IMR-90 (cell line): ENCODE data around the gene PKHD1. TPM values are rescaled to one million over a fixed set of nuclear protein-coding genes. Genes with fewer than 3 reads are reported as not detected.

Experiments
- ATAC-seq: fragments of 200-7000 bp; cut with Tn5 transposase; 2 replicates; pipeline ENCODE4 v1.9.1; 2020; ENCODE audit warnings: low read depth, mild to moderate bottlenecking, moderate library complexity
- BruUV-seq: library from RNA; stranded (reverse); fragments of 400-500 nt; replicated peaks from 2 replicates; lab custom pipeline; 2021; lab: Mats Ljungman, UMichigan
- CTCF ChIA-PET: fragments of 300-600 bp; formaldehyde crosslinking; extraction: SDS; loops from one replicate; lab custom pipeline; 2021; ENCODE audit warnings: antibody characterized with exemption; lab: Yijun Ruan, JAX
- POLR2A ChIA-PET: fragments of 300-600 bp; sonication (Branson Sonifier 250); formaldehyde crosslinking; loops from one replicate; lab custom pipeline; 2022; ENCODE audit warnings: antibody characterized with exemption; ENCODE audit not compliant: unreplicated experiment; lab: Charles Lee
- DNase-seq: peaks from one replicate; pipeline ENCODE4 v3.0.0; 2013
- H2AFZ ChIP-seq: replicated peaks from 2 replicates; pipeline ENCODE3; 2013; ENCODE audit warnings: low read length, mild to moderate bottlenecking; ENCODE audit not compliant: poor library complexity
- H2AK5ac ChIP-seq: 2 replicates; pipeline ENCODE4 v1.6.1; 2013; ENCODE audit warnings: low read depth, low read length, inconsistent platforms
- H2AK9ac ChIP-seq: replicated peaks from 2 replicates; pipeline ENCODE3; 2013; ENCODE audit warnings: mild to moderate bottlenecking, low read depth, low read length, moderate library complexity; ENCODE audit not compliant: poor library complexity
- H2BK120ac ChIP-seq: 2 replicates; pipeline ENCODE4 v1.6.1; 2013; ENCODE audit warnings: low read depth, low read length, inconsistent platforms
- H2BK15ac ChIP-seq: 3 replicates; pipeline ENCODE4 v1.6.1; 2013; ENCODE audit warnings: low read depth, low read length, inconsistent platforms
- H2BK20ac ChIP-seq: 2 replicates; pipeline ENCODE4 v1.6.1; 2013; ENCODE audit warnings: low read depth, mild to moderate bottlenecking, inconsistent platforms, low read length, moderate library complexity
- H2BK5ac ChIP-seq: 2 replicates; pipeline ENCODE4 v1.6.1; 2013; ENCODE audit warnings: mild to moderate bottlenecking, low read depth, low read length, inconsistent platforms; ENCODE audit not compliant: poor library complexity, severe bottlenecking
- H3K14ac ChIP-seq: replicated peaks from 2 replicates; pipeline ENCODE4 v1.6.1; 2013; ENCODE audit warnings: low read depth, low read length, inconsistent platforms
- H3K18ac ChIP-seq: 2 replicates; pipeline ENCODE4 v1.6.1; 2013; ENCODE audit warnings: low read depth, low read length, control low read depth
- H3K23ac ChIP-seq: 2 replicates; pipeline ENCODE4 v1.6.1; 2013; ENCODE audit warnings: low read depth, low read length, inconsistent platforms
- H3K27ac ChIP-seq: 2 replicates; pipeline ENCODE4 v1.5.1; 2013; ENCODE audit warnings: mild to moderate bottlenecking, control low read depth, low read length; ENCODE audit not compliant: insufficient read depth
- H3K27me3 ChIP-seq: 2 replicates; pipeline ENCODE4 v1.6.1; 2013; ENCODE audit warnings: low read length; ENCODE audit not compliant: control insufficient read depth, insufficient read depth
- H3K36me3 ChIP-seq: 2 replicates; pipeline ENCODE4 v1.6.1; 2013; ENCODE audit warnings: low read length, mixed read lengths; ENCODE audit not compliant: control insufficient read depth, insufficient read depth
- H3K4ac ChIP-seq: 2 replicates; pipeline ENCODE4 v1.6.1; 2013; ENCODE audit warnings: low read depth, low read length, inconsistent platforms
- H3K4me1 ChIP-seq: 2 replicates; pipeline ENCODE4 v1.6.1; 2013; ENCODE audit warnings: low read length, mixed read lengths; ENCODE audit not compliant: control insufficient read depth, insufficient read depth
- H3K4me2 ChIP-seq: 2 replicates; pipeline ENCODE4 v1.6.1; 2013; ENCODE audit warnings: low read depth, mild to moderate bottlenecking, control low read depth, low read length, moderate library complexity
- H3K4me3 ChIP-seq: 2 replicates; pipeline ENCODE4 v1.5.1; 2013; ENCODE audit warnings: low read depth, mild to moderate bottlenecking, control low read depth, low read length, moderate library complexity; ENCODE audit not compliant: insufficient read depth
- H3K56ac ChIP-seq: 2 replicates; pipeline ENCODE4 v1.6.1; 2013; ENCODE audit warnings: low read length, inconsistent platforms; ENCODE audit not compliant: insufficient read depth; ENCODE audit errors: extremely low read depth
- H3K79me1 ChIP-seq, 2 experiments: 2 replicates each; pipeline ENCODE4 v1.6.1; 2013; ENCODE audit warnings: low read length in 2 of 2, inconsistent platforms in 1 of 2, low read depth in 1 of 2
- H3K9ac ChIP-seq: 2 replicates; pipeline ENCODE4 v1.6.1; 2013; ENCODE audit warnings: low read depth, low read length, control low read depth
- H3K9me1 ChIP-seq: 2 replicates; pipeline ENCODE4 v1.6.1; 2013; ENCODE audit warnings: low read length, inconsistent platforms; ENCODE audit not compliant: insufficient read depth
- H3K9me3 ChIP-seq: 2 replicates; pipeline ENCODE4 v1.6.1; 2013; ENCODE audit warnings: low read length; ENCODE audit not compliant: control insufficient read depth, insufficient read depth
- H4K20me1 ChIP-seq: 2 replicates; pipeline ENCODE4 v1.6.1; 2013; ENCODE audit warnings: low read length, inconsistent platforms; ENCODE audit not compliant: insufficient read depth
- H4K5ac ChIP-seq: 2 replicates; pipeline ENCODE4 v1.6.1; 2013; ENCODE audit warnings: mild to moderate bottlenecking, low read depth, low read length, control low read depth
- H4K8ac ChIP-seq, 2 experiments: 2 replicates each; pipeline ENCODE4 v1.6.1; 2013; ENCODE audit warnings: low read depth in 2 of 2, low read length in 2 of 2, control low read depth in 1 of 2, inconsistent platforms in 1 of 2
- H4K91ac ChIP-seq: 2 replicates; pipeline ENCODE4 v1.6.1; 2013; ENCODE audit warnings: low read depth, low read length, inconsistent platforms; ENCODE audit not compliant: insufficient read depth
- BHLHE40 ChIP-seq: fragments of 150-350 bp; IDR thresholded peaks from 2 replicates; pipeline ENCODE4 v1.6.1; 2016; ENCODE audit warnings: mild to moderate bottlenecking, low read depth, low read length
- CHD1 ChIP-seq: IDR thresholded peaks from 2 replicates; pipeline ENCODE4 v1.6.1; 2012; ENCODE audit warnings: low read depth, low read length, improper control_type of control experiment
- FOS ChIP-seq: fragments of 150-350 bp; IDR thresholded peaks from 2 replicates; pipeline ENCODE4 v1.6.1; 2016; ENCODE audit warnings: low read depth, low read length
- MAFK ChIP-seq: IDR thresholded peaks from 2 replicates; pipeline ENCODE4 v1.6.1; 2012; ENCODE audit warnings: low read depth, low read length, improper control_type of control experiment
- MAZ ChIP-seq: IDR thresholded peaks from 2 replicates; pipeline ENCODE4 v1.6.1; 2012; ENCODE audit warnings: low read depth, mild to moderate bottlenecking, low read length, improper control_type of control experiment, moderate library complexity, borderline replicate concordance
- NFE2L2 ChIP-seq: fragments of 150-350 bp; IDR thresholded peaks from 2 replicates; pipeline ENCODE4 v1.6.1; 2016; ENCODE audit warnings: low read depth, mild to moderate bottlenecking, low read length
- POLR2A ChIP-seq: IDR thresholded peaks from 2 replicates; pipeline ENCODE4 v1.6.1; 2012; ENCODE audit warnings: mild to moderate bottlenecking, low read depth, low read length
- RAD21 ChIP-seq: IDR thresholded peaks from 2 replicates; pipeline ENCODE4 v1.6.1; 2012; ENCODE audit warnings: low read length, improper control_type of control experiment
- RCOR1 ChIP-seq: IDR thresholded peaks from 2 replicates; pipeline ENCODE4 v1.6.1; 2012; ENCODE audit warnings: mild to moderate bottlenecking, low read length, improper control_type of control experiment; ENCODE audit not compliant: insufficient replicate concordance
- WGBS, 2 experiments: methylation state at CpG; one replicate each; pipeline versions ENCODE4 v1.1.5 to v1.1.7; 2013; ENCODE audit warnings: missing lambda C conversion rate in 2 of 2; ENCODE audit not compliant: insufficient read length in 1 of 2; ENCODE audit errors: extremely low coverage in 2 of 2; 5-methylcytosine and 5-hydroxymethylcytosine counted together
- dilution Hi-C: fragments of 300-500 bp; cut with HindIII; formaldehyde crosslinking; loops from one replicate; pipeline ENCODE4 v1.14.3; 2018; ENCODE audit warnings: low sequenced_read_pairs; ENCODE audit not compliant: unreplicated experiment
- in situ Hi-C: fragments of 300-500 bp; cut with MboI; formaldehyde crosslinking; loops from 3 replicates; pipeline ENCODE4 v1.14.3; 2019; ENCODE audit warnings: low sequenced_read_pairs, inconsistent platforms, mixed read lengths
- intact Hi-C: fragments of 100-400 bp; cut with micrococcal nuclease; formaldehyde crosslinking; loops from 2 replicates; pipeline ENCODE4 v1.10.0; 2022
- polyA plus RNA-seq, 3 experiments: library from polyadenylated mRNA; depleted of rRNA; stranded (reverse); fragments of >200 nt; gene quantifications; 2 replicates each; pipeline ENCODE4 v1.2.3, GENCODE V29; 2012; ENCODE audit warnings: low replicate concordance in 1 of 3
- total RNA-seq: library from RNA; depleted of rRNA; stranded (reverse); fragments of >200 nt; gene quantifications from 2 replicates; pipeline ENCODE4 v1.2.3, GENCODE V29; 2012

PKHD1 gene
- total and polyA plus RNA-seq, 2 of the 4 experiments (the other 2 are of a cell fraction): not detected

- POLR2A ChIA-PET: no interaction called here
- BruUV-seq: no TSS peak
- intact Hi-C loops: no loop called here
Measured at GRCh38 chr6:51620971-51621370, 466.4 kb downstream of the PKHD1 start.

More at GRCh38 chr6:51620971-51621370, 466.4 kb downstream of the PKHD1 start:
- Histone ChIP-seq H3K4ac (no peak overlapping the region), H3K14ac (no peak overlapping the region), H3K56ac (no peak overlapping the region), H4K91ac (no peak overlapping the region), H3K27ac (no peak overlapping the region), H2BK5ac (no peak overlapping the region), H3K23ac (no peak overlapping the region), H3K4me1 (no peaks in the 10 kb centered on the region), H2AFZ (no peak overlapping the region), H3K18ac (no peak overlapping the region), H3K4me2 (no peak overlapping the region), H2BK15ac (no peak overlapping the region), H3K9me1 (no peaks in the 10 kb centered on the region), H3K9me3 (peaks cover 4% of the 10 kb centered on the region; the same call in 1 of the 2 replicates), H3K9ac (no peak overlapping the region), H4K20me1 (no peaks in the 10 kb centered on the region), H2AK5ac (no peak overlapping the region), H3K79me1 (no peaks in the 10 kb centered on the region), H2BK20ac (no peak overlapping the region), H2BK120ac (no peak overlapping the region), H4K8ac (no peak overlapping the region), H3K4me3 (no peak overlapping the region), H2AK9ac (no peak overlapping the region), H4K5ac (no peak overlapping the region), H3K36me3 (no peaks in the 10 kb centered on the region), H3K27me3 (no peaks in the 10 kb centered on the region)
- no CpG with 5 or more reads among the region's 1 CpG for WGBS, 2 experiments
- DNase-seq: no peak
- in situ Hi-C loops (no loop called here), dilution Hi-C loops (no loop called here)
- ATAC-seq: no peak
- CTCF ChIA-PET: no interaction called here
- TF ChIP-seq POLR2A (no peak), FOS (no peak), BHLHE40 (no peak), RAD21 (no peak), MAZ (no peak), CHD1 (no peak), MAFK (no peak), NFE2L2 (no peak), RCOR1 (no peak)
